Smooth muscle cell (in vitro differentiated cells): ENCODE results near the gene KRT83. TPM values are rescaled to one million over a fixed set of nuclear protein-coding genes. Genes with fewer than 3 reads are reported as not detected.

Experiments
- DNase-seq: peaks from one replicate; lab custom pipeline; 2025; ENCODE audit not compliant: unreplicated experiment; lab: John Stamatoyannopoulos, UW
- H2AFZ ChIP-seq: fragments of 200-600 bp; sonication (generic); 2 replicates; pipeline ENCODE4 v1.6.0; 2016; ENCODE audit warnings: antibody characterized with exemption, low read depth, mild to moderate bottlenecking
- H3F3A ChIP-seq: fragments of 200-600 bp; sonication (generic); 2 replicates; pipeline ENCODE4 v1.6.0; 2017; ENCODE audit warnings: antibody characterized with exemption, low read depth
- H3K27ac ChIP-seq: fragments of 200-600 bp; sonication (generic); 2 replicates; pipeline ENCODE4 v1.5.1; 2016; ENCODE audit warnings: low read depth, mild to moderate bottlenecking
- H3K27me3 ChIP-seq: fragments of 200-600 bp; sonication (generic); 2 replicates; pipeline ENCODE4 v1.6.1; 2016; ENCODE audit warnings: low read depth, mild to moderate bottlenecking
- H3K36me3 ChIP-seq: fragments of 200-600 bp; sonication (generic); 2 replicates; pipeline ENCODE4 v1.5.1; 2016; ENCODE audit warnings: low read depth
- H3K4me1 ChIP-seq: fragments of 200-600 bp; sonication (generic); 2 replicates; pipeline ENCODE4 v1.5.1; 2016; ENCODE audit warnings: low read depth
- H3K4me2 ChIP-seq: fragments of 200-600 bp; sonication (generic); 2 replicates; pipeline ENCODE4 v1.6.0; 2016; ENCODE audit warnings: mild to moderate bottlenecking
- H3K4me3 ChIP-seq: fragments of 200-600 bp; sonication (generic); 2 replicates; pipeline ENCODE4 v1.5.1; 2016; ENCODE audit warnings: mild to moderate bottlenecking
- H3K79me2 ChIP-seq: fragments of 200-600 bp; sonication (generic); 2 replicates; pipeline ENCODE4 v1.6.0; 2016; ENCODE audit warnings: low read depth, mild to moderate bottlenecking
- H3K9ac ChIP-seq: fragments of 200-600 bp; sonication (generic); 2 replicates; pipeline ENCODE4 v1.6.0; 2016; ENCODE audit warnings: low read depth
- H3K9me3 ChIP-seq: fragments of 200-600 bp; sonication (generic); replicated peaks from 2 replicates; pipeline ENCODE4 v1.5.1; 2016; ENCODE audit warnings: low read depth
- H4K20me1 ChIP-seq: fragments of 200-600 bp; sonication (generic); 2 replicates; pipeline ENCODE4 v1.6.0; 2016; ENCODE audit warnings: low read depth
- WGBS: methylation state at CpG from one replicate; pipeline ENCODE4 v1.1.7; 2016; ENCODE audit warnings: low lambda C conversion rate; 5-methylcytosine and 5-hydroxymethylcytosine counted together
- polyA plus RNA-seq: library from polyadenylated mRNA; unstranded; fragments of >200 nt; fragmentation: Nextera tagmentation; extraction: Ambion mirVana; gene quantifications from 2 replicates; pipeline ENCODE4 v1.2.1, GENCODE V29; 2016
- total RNA-seq: library from RNA; depleted of rRNA; stranded (reverse); fragments of >200 nt; gene quantifications from 2 replicates; pipeline ENCODE4 v1.2.3, GENCODE V29; 2014
- TF ChIP-seq, protein P1 (sequence below): fragments of 200-600 bp; sonication (generic); IDR thresholded peaks from 2 replicates; pipeline ENCODE4 v1.5.1; 2017; ENCODE audit warnings: borderline replicate concordance, mild to moderate bottlenecking, antibody characterized with exemption; ENCODE audit not compliant: insufficient read depth, poor library complexity, severe bottlenecking

The KRT83 gene
- total and polyA plus RNA-seq, 2 experiments from 2014 or later = not detected

DNA sequence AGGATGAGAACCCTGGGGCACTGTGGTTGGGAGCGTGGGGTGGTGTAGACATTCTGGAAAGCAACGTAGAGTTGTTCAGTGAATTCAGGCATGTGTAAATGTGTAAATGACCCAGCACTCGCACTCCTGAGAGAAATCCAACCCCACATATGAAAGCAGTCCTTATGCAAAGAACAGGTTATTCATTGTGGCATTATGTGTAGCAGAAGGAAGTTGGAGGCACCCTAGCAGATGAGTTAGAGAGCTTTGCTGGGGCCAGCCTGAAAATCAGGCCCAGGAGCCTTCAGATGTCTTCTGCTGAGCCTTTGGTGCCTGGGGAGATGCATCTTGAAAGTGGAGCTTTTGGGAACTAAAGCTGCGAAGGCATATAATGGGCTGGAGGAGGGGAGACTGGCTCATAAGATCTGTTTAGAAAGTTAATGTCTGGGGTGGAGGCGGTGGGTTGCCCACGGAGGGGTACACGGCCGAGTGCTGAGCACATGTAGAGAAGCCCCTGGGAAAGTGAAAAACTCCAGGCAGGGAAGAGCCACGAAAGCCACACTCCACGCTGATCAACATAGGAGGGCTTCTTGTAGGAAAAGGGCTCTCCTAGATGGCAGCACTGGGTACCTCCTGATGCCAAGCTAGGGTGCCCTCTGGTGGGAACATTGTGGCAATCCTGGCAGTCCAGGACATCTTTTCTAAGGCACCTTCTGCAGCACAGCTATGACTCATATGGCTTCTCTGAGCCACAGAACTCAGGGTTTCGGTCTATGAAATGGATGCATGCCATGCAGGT is 6.0 kb upstream of the KRT83 start:
- no peak overlapping the region for H3K27ac ChIP-seq
- H3K9ac ChIP-seq = no peak overlapping the region
- H3K27me3 ChIP-seq = peaks cover 30% of the 10 kb centered on the region
- 41% methylated on average over 11 of the region's 11 CpGs for WGBS
- no peak overlapping the region for H2AFZ ChIP-seq
- H4K20me1 ChIP-seq = no peaks in the 10 kb centered on the region
- no peaks in the 10 kb centered on the region for H3K4me1 ChIP-seq
- H3K36me3 ChIP-seq = no peaks in the 10 kb centered on the region
- no peaks in the 10 kb centered on the region for H3K79me2 ChIP-seq
- peaks cover 7% of the 10 kb centered on the region for H3F3A ChIP-seq
- H3K9me3 ChIP-seq = no peaks in the 10 kb centered on the region
- no peak for DNase-seq
- TF ChIP-seq, protein P1, sequence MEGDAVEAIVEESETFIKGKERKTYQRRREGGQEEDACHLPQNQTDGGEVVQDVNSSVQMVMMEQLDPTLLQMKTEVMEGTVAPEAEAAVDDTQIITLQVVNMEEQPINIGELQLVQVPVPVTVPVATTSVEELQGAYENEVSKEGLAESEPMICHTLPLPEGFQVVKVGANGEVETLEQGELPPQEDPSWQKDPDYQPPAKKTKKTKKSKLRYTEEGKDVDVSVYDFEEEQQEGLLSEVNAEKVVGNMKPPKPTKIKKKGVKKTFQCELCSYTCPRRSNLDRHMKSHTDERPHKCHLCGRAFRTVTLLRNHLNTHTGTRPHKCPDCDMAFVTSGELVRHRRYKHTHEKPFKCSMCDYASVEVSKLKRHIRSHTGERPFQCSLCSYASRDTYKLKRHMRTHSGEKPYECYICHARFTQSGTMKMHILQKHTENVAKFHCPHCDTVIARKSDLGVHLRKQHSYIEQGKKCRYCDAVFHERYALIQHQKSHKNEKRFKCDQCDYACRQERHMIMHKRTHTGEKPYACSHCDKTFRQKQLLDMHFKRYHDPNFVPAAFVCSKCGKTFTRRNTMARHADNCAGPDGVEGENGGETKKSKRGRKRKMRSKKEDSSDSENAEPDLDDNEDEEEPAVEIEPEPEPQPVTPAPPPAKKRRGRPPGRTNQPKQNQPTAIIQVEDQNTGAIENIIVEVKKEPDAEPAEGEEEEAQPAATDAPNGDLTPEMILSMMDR = peak; percentile 73
- no peak overlapping the region for H3K4me2 ChIP-seq
- H3K4me3 ChIP-seq = no peak overlapping the region

DNA sequence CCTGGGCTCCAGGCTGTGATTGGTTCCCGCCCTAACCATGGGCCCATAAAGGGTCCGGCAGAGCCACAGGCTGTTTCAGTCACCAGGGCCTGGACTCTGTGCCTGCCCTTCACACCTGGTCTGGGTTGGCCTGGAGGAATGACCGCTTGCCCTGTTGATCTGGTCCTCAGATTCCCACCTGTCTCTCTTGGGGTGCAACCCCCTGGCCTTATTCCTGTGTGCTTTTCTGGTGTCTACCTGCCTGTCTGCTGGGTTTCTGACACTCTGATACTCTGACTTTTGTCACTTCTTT is 2.9 kb upstream of the KRT83 start:
- H3K36me3 ChIP-seq = no peaks in the 10 kb centered on the region
- H3K4me1 ChIP-seq = no peaks in the 10 kb centered on the region
- TF ChIP-seq, protein P1 = no peak
- H3K9ac ChIP-seq = no peak overlapping the region
- no peak overlapping the region for H2AFZ ChIP-seq
- no peak overlapping the region for H3K27ac ChIP-seq
- peaks cover 58% of the 10 kb centered on the region for H3K27me3 ChIP-seq
- H3K4me3 ChIP-seq = no peak overlapping the region
- no peaks in the 10 kb centered on the region for H3K79me2 ChIP-seq
- WGBS = 67% methylated on average over 3 of the region's 3 CpGs
- H3K4me2 ChIP-seq = no peak overlapping the region
- DNase-seq = no peak
- H3K9me3 ChIP-seq = no peaks in the 10 kb centered on the region
- no peaks in the 10 kb centered on the region for H3F3A ChIP-seq
- H4K20me1 ChIP-seq = no peaks in the 10 kb centered on the region

DNA sequence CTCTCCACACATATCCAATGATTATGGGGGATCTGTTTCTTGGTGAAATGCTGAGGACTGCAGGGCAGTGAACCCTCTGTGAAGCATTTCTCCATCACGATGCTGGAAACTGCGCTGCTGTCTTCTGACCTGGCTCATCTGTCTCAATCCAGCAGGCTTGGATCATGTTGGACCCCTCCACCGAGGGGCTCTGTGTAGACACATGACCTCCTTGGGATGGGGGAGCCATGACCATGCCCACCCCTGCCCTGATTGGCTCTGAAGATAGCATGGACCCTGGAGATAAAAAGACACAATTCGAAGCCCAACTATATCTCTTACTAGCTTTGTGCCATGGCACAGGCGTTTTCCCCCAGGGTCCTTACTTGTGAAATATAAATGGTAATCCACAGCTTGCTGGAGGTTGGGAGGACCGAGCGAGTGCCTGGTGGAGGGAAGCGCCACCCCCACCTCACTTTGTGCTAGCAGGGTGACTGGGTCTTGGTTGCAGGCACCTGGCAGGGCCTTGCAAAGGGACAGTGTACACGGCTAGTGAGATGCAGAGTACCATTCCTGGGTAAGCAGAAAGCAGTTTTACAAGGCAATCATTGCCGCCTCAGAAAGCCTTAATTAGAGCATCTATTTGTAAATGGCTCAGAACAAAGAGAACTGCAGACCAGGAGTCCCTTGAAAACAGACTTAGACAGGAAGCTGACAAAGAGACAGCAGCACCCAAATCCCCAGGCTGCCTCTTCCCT is 2.4 kb upstream of the KRT83 start:
- Histone ChIP-seq H3K9me3 (no peaks in the 10 kb centered on the region), H3K4me2 (no peak overlapping the region), H3K4me1 (no peaks in the 10 kb centered on the region), H3K27ac (no peak overlapping the region), H3K36me3 (no peaks in the 10 kb centered on the region), H3K79me2 (no peaks in the 10 kb centered on the region), H3K9ac (no peak overlapping the region), H3F3A (no peaks in the 10 kb centered on the region), H2AFZ (no peak overlapping the region), H3K27me3 (peaks cover 64% of the 10 kb centered on the region), H3K4me3 (no peak overlapping the region), H4K20me1 (no peaks in the 10 kb centered on the region)
- WGBS = 75% methylated on average over 10 of the region's 10 CpGs
- TF ChIP-seq, protein P1 = no peak
- no peak for DNase-seq

DNA sequence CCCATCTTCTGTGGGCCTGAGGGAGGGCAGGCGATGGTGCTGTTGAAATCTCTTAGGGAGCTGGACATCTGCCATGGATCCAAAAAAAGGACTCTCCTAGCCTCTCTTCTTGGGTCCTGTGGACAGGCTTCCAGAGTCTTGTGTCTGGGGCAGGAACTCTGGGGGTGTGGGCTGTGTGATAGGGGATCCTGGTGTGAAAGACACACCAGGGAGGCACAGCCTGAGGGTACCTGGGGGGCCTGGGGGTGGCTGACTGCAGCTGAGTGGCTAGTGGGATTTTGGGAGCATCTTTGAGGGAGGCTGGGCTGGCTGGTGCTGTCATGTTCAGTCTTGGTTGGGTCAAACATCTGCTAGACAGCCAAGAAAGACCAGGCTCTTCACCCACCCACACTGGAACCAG is 1.8 kb upstream of the KRT83 start:
- H3K4me3 ChIP-seq = no peak overlapping the region
- no peak overlapping the region for H3K9ac ChIP-seq
- H2AFZ ChIP-seq = no peak overlapping the region
- no peaks in the 10 kb centered on the region for H3K9me3 ChIP-seq
- peaks cover 64% of the 10 kb centered on the region for H3K27me3 ChIP-seq
- DNase-seq = no peak
- TF ChIP-seq, protein P1 = no peak
- WGBS = 100% methylated on average over 1 of the region's 1 CpG
- no peak overlapping the region for H3K27ac ChIP-seq
- no peaks in the 10 kb centered on the region for H3K79me2 ChIP-seq
- H3K4me2 ChIP-seq = no peak overlapping the region
- no peaks in the 10 kb centered on the region for H4K20me1 ChIP-seq
- H3K4me1 ChIP-seq = no peaks in the 10 kb centered on the region
- H3K36me3 ChIP-seq = no peaks in the 10 kb centered on the region
- no peaks in the 10 kb centered on the region for H3F3A ChIP-seq
